WTC11 (cell line): ENCODE measurements around the gene U2AF2. TPM values are rescaled to one million over a fixed set of nuclear protein-coding genes. Genes with fewer than 3 reads are reported as not detected.

Experiments
- ATAC-seq: fragments of 200-7000 bp; cut with Tn5 transposase; 2 replicates; pipeline ENCODE4 v1.10.0; 2021; ENCODE audit warnings: mild to moderate bottlenecking, moderate library complexity
- CTCF ChIA-PET: fragments of 300-600 bp; sonication (Branson Sonifier 250); formaldehyde crosslinking; loops from one replicate; lab custom pipeline; 2021; ENCODE audit warnings: antibody characterized with exemption; lab: Charles Lee
- POLR2A ChIA-PET: fragments of 350-600 bp; sonication (Branson Sonifier 250); formaldehyde crosslinking; loops from one replicate; lab custom pipeline; 2021; ENCODE audit warnings: antibody characterized with exemption; lab: Charles Lee
- DNase-seq: peaks from one replicate; pipeline ENCODE4 v3.0.0; 2021; ENCODE audit warnings: low spot score
- H3K27ac Mint-ChIP-seq: 2 replicates; pipeline ENCODE4 v1.8.0; 2021; ENCODE audit warnings: mixed read lengths
- H3K27me3 Mint-ChIP-seq: 2 replicates; pipeline ENCODE4 v1.8.0; 2021; ENCODE audit warnings: low read depth, mild to moderate bottlenecking, moderate library complexity, mixed read lengths
- H3K36me3 Mint-ChIP-seq: 2 replicates; pipeline ENCODE4 v1.8.0; 2021; ENCODE audit warnings: mixed read lengths
- H3K4me1 Mint-ChIP-seq: 2 replicates; pipeline ENCODE4 v1.8.0; 2022; ENCODE audit warnings: mixed read lengths
- H3K4me3 Mint-ChIP-seq: 2 replicates; pipeline ENCODE4 v1.8.0; 2021; ENCODE audit warnings: mild to moderate bottlenecking, moderate library complexity, mixed read lengths
- H3K9me3 Mint-ChIP-seq: 2 replicates; pipeline ENCODE4 v1.8.0; 2021; ENCODE audit warnings: mixed read lengths
- ATF1 ChIP-seq: sonication (generic); formaldehyde crosslinking; IDR thresholded peaks from 2 replicates; pipeline ENCODE4 v1.8.1; 2023; ENCODE audit warnings: mild to moderate bottlenecking, moderate library complexity, missing genetic modification reagents
- CREB1 ChIP-seq: sonication (generic); formaldehyde crosslinking; IDR thresholded peaks from 2 replicates; pipeline ENCODE4 v1.8.0; 2023; ENCODE audit warnings: mild to moderate bottlenecking, missing genetic modification reagents
- ELF4 ChIP-seq: sonication (generic); formaldehyde crosslinking; IDR thresholded peaks from 2 replicates; pipeline ENCODE4 v1.8.1; 2022; ENCODE audit warnings: low read depth, mild to moderate bottlenecking, moderate library complexity, missing genetic modification reagents
- ETV6 ChIP-seq: sonication (generic); formaldehyde crosslinking; IDR thresholded peaks from 2 replicates; pipeline ENCODE4 v1.8.1; 2022; ENCODE audit warnings: mild to moderate bottlenecking, missing genetic modification reagents
- FOXJ3 ChIP-seq: sonication (generic); formaldehyde crosslinking; IDR thresholded peaks from 2 replicates; pipeline ENCODE4 v1.9.0; 2021; ENCODE audit warnings: missing genetic modification reagents, mild to moderate bottlenecking, borderline replicate concordance
- HMGA2 ChIP-seq: fragments of 250-450 bp; sonication (Bioruptor Pico); IDR thresholded peaks from 2 replicates; pipeline ENCODE4 v1.4.0; 2021; ENCODE audit warnings: mild to moderate bottlenecking, moderate library complexity
- IRF2 ChIP-seq: sonication (generic); formaldehyde crosslinking; IDR thresholded peaks from 2 replicates; pipeline ENCODE4 v1.8.0; 2022; ENCODE audit warnings: low read depth, missing genetic modification reagents, borderline replicate concordance
- NR2C2 ChIP-seq: sonication (generic); formaldehyde crosslinking; IDR thresholded peaks from 2 replicates; pipeline ENCODE4 v1.8.0; 2022; ENCODE audit warnings: mild to moderate bottlenecking, missing genetic modification reagents
- NR3C1 ChIP-seq: sonication (generic); formaldehyde crosslinking; conservative IDR thresholded peaks from 2 replicates; pipeline ENCODE4 v1.8.1; 2023; ENCODE audit warnings: low read depth, mild to moderate bottlenecking, missing genetic modification reagents
- OVOL2 ChIP-seq: fragments of 250-450 bp; sonication (Bioruptor Pico); IDR thresholded peaks from 2 replicates; pipeline ENCODE4 v1.9.0; 2021; ENCODE audit warnings: mild to moderate bottlenecking, borderline replicate concordance
- SMAD3 ChIP-seq: sonication (generic); formaldehyde crosslinking; IDR thresholded peaks from 2 replicates; pipeline ENCODE4 v1.8.0; 2022; ENCODE audit warnings: missing genetic modification reagents, mild to moderate bottlenecking, borderline replicate concordance
- TCF7 ChIP-seq: sonication (generic); formaldehyde crosslinking; IDR thresholded peaks from 2 replicates; pipeline ENCODE4 v1.8.0; 2022; ENCODE audit warnings: mild to moderate bottlenecking, low read depth, missing genetic modification reagents, moderate library complexity
- TEAD1 ChIP-seq: sonication (generic); formaldehyde crosslinking; IDR thresholded peaks from 2 replicates; pipeline ENCODE4 v1.8.0; 2022; ENCODE audit warnings: mild to moderate bottlenecking, missing genetic modification reagents
- TP53 ChIP-seq: sonication (generic); formaldehyde crosslinking; IDR thresholded peaks from 2 replicates; pipeline ENCODE4 v1.8.1; 2023; ENCODE audit warnings: mild to moderate bottlenecking, missing genetic modification reagents
- ZNF121 ChIP-seq: sonication (generic); formaldehyde crosslinking; IDR thresholded peaks from 2 replicates; pipeline ENCODE4 v1.8.0; 2023; ENCODE audit warnings: missing genetic modification reagents
- ZNF671 ChIP-seq: fragments of 250-450 bp; sonication (Bioruptor Pico); IDR thresholded peaks from 2 replicates; pipeline ENCODE4 v1.8.0; 2021; ENCODE audit warnings: mild to moderate bottlenecking
- total RNA-seq: library from RNA; stranded (reverse); gene quantifications from 3 replicates; pipeline ENCODE4 v1.2.3, GENCODE V29; 2021
- TF ChIP-seq, protein P1 (sequence below): sonication (generic); formaldehyde crosslinking; conservative IDR thresholded peaks from 2 replicates; pipeline ENCODE4 v1.8.1; 2022; ENCODE audit warnings: mild to moderate bottlenecking, missing genetic modification reagents
- TF ChIP-seq, protein P2 (sequence below): fragments of 250-450 bp; sonication (Bioruptor Pico); IDR thresholded peaks from 2 replicates; pipeline ENCODE4 v1.9.0; 2021; ENCODE audit warnings: moderate library complexity, mild to moderate bottlenecking, inconsistent platforms, borderline replicate concordance
- TF ChIP-seq, protein P3 (sequence below): sonication (generic); formaldehyde crosslinking; IDR thresholded peaks from 2 replicates; pipeline ENCODE4 v1.8.1; 2023; ENCODE audit warnings: mild to moderate bottlenecking, missing genetic modification reagents, moderate library complexity
- TF ChIP-seq, protein P4 (sequence below): sonication (generic); formaldehyde crosslinking; IDR thresholded peaks from 2 replicates; pipeline ENCODE4 v1.8.0; 2023; ENCODE audit warnings: missing genetic modification reagents
- TF ChIP-seq, protein P5 (sequence below): sonication (generic); formaldehyde crosslinking; IDR thresholded peaks from 2 replicates; pipeline ENCODE4 v1.8.1; 2022; ENCODE audit warnings: missing genetic modification reagents, borderline replicate concordance
- TF ChIP-seq, protein P6 (sequence below): fragments of 250-450 bp; sonication (Bioruptor Pico); IDR thresholded peaks from 2 replicates; pipeline ENCODE4 v1.9.0; 2021; ENCODE audit warnings: mild to moderate bottlenecking

The U2AF2 gene
- total RNA-seq, 1 experiment from 2014 or later: 302 TPM

DNA sequence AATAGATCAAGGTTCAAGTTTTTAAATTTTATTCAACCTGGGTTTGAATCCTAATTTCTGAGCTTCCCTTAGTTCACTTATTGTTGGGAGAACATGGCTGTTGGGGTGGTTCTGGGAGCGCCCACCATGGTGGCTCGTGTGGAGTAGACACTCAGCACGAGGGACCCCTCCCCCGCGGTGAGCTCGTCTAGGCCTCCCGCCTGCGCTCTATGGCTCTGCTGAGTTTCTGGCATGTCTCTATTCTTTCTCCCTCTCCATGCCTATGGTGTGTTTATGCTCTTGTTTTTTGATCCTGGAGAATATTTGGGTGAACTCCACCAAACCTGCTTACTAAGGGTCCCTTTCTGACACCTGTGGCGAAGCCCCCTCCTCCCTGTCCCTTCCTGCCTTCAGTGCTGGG is 18.6 kb downstream of the U2AF2 start:
- peaks cover 38% of the 10 kb centered on the region for H3K36me3 Mint-ChIP-seq
- H3K4me3 Mint-ChIP-seq: peak overlapping the region; percentile 49
- ATAC-seq: no peak
- H3K4me1 Mint-ChIP-seq: peaks cover 47% of the 10 kb centered on the region
- peak overlapping the region; percentile 85 for H3K27ac Mint-ChIP-seq
- TF ChIP-seq OVOL2: no peak
- no peak for TF ChIP-seq ATF1 (CRISPR knock-in tag)
- TF ChIP-seq FOXJ3: no peak
- TF ChIP-seq TEAD1 (CRISPR knock-in tag): no peak
- TF ChIP-seq ZNF121 (CRISPR knock-in tag): no peak
- TF ChIP-seq CREB1: no peak
- TF ChIP-seq ETV6 (CRISPR knock-in tag): no peak
- no peak for TF ChIP-seq IRF2
- no peak for TF ChIP-seq ZNF671
- TF ChIP-seq NR2C2 (CRISPR knock-in tag): no peak
- TF ChIP-seq, protein P1, sequence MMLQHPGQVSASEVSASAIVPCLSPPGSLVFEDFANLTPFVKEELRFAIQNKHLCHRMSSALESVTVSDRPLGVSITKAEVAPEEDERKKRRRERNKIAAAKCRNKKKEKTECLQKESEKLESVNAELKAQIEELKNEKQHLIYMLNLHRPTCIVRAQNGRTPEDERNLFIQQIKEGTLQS: no peak
- no peak for TF ChIP-seq SMAD3
- CTCF ChIA-PET: interaction anchor here (0.8 to 1.7 kb wide), 4 partner anchors 19 to 49 kb away, joined by 3 to 8 read pairs (median 4); partner anchors contain the start of genes U2AF2 and ZNF784
- DNase-seq: no peak
- POLR2A ChIA-PET: no interaction called here
- no peaks in the 10 kb centered on the region for H3K9me3 Mint-ChIP-seq
- no peaks in the 10 kb centered on the region for H3K27me3 Mint-ChIP-seq

DNA sequence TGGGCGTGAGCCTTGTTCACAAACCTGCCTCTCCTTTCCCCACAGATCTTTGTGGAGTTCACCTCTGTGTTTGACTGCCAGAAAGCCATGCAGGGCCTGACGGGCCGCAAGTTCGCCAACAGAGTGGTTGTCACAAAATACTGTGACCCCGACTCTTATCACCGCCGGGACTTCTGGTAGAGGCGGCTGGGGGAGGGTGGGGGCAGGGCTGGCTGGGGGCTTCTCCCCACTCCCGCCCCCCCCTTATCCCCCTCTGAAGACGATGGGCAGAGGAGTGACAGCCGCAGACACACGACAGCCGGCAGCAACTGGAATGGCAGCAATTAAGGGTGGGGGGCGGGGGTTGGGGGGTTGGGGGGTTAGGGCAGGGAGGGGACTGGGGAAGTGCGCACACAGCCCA is 19.1 kb downstream of the U2AF2 start:
- Mint-ChIP-seq H3K27ac (peak overlapping the region; percentile 85), H3K4me1 (peaks cover 47% of the 10 kb centered on the region), H3K9me3 (no peaks in the 10 kb centered on the region), H3K36me3 (peaks cover 43% of the 10 kb centered on the region), H3K4me3 (peak overlapping the region; percentile 49), H3K27me3 (no peaks in the 10 kb centered on the region)
- POLR2A ChIA-PET: no interaction called here
- CTCF ChIA-PET: interaction anchor here (0.8 to 1.7 kb wide), 4 partner anchors 19 to 49 kb away, joined by 3 to 8 read pairs (median 4); partner anchors contain the start of genes U2AF2 and ZNF784
- TF ChIP-seq HMGA2 (no peak), NR3C1 (CRISPR knock-in tag) (no peak), ELF4 (no peak), TCF7 (no peak)
- TF ChIP-seq, protein P2, sequence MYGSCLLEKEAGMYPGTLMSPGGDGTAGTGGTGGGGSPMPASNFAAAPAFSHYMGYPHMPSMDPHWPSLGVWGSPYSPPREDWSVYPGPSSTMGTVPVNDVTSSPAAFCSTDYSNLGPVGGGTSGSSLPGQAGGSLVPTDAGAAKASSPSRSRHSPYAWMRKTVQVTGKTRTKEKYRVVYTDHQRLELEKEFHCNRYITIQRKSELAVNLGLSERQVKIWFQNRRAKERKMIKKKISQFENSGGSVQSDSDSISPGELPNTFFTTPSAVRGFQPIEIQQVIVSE (CRISPR knock-in tag): no peak
- TF ChIP-seq, protein P3, sequence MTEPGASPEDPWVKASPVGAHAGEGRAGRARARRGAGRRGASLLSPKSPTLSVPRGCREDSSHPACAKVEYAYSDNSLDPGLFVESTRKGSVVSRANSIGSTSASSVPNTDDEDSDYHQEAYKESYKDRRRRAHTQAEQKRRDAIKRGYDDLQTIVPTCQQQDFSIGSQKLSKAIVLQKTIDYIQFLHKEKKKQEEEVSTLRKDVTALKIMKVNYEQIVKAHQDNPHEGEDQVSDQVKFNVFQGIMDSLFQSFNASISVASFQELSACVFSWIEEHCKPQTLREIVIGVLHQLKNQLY (CRISPR knock-in tag): no peak
- TF ChIP-seq, protein P4, sequence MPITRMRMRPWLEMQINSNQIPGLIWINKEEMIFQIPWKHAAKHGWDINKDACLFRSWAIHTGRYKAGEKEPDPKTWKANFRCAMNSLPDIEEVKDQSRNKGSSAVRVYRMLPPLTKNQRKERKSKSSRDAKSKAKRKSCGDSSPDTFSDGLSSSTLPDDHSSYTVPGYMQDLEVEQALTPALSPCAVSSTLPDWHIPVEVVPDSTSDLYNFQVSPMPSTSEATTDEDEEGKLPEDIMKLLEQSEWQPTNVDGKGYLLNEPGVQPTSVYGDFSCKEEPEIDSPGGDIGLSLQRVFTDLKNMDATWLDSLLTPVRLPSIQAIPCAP (CRISPR knock-in tag): no peak
- DNase-seq (no peak), ATAC-seq (no peak)

DNA sequence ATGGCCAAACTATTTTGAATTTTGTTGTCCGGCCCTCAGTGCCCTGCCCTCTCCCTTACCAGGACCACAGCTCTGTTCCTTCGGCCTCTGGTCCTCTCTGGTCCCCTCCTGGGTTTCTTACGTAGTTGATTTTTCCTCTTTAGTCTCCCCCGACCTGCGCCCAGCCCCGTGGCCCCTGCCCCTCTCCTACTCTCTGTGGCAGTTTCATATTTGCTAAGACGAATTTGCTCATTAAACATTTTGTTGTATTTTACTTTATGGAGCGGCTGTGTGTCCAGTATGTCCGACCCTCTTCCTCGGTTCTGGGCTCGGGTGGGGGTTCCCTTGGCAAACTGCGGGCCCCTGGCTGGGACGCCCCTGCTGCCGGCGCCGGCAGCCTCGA is 19.6 kb downstream of the U2AF2 start:
- DNase-seq (no peak), ATAC-seq (peak; percentile 3; the same call in 1 of the 2 replicates)
- ChIA-PET CTCF (interaction anchor here (0.9 to 1.7 kb wide), 3 partner anchors 20 to 50 kb away, joined by 4 to 8 read pairs (median 5); partner anchors contain the start of genes U2AF2 and ZNF784), POLR2A (no interaction called here)
- Mint-ChIP-seq H3K9me3 (no peaks in the 10 kb centered on the region), H3K4me3 (peak overlapping the region; percentile 71), H3K27ac (peak overlapping the region; percentile 89), H3K27me3 (no peaks in the 10 kb centered on the region), H3K36me3 (peaks cover 44% of the 10 kb centered on the region), H3K4me1 (peaks cover 47% of the 10 kb centered on the region)
- TF ChIP-seq, protein P5, sequence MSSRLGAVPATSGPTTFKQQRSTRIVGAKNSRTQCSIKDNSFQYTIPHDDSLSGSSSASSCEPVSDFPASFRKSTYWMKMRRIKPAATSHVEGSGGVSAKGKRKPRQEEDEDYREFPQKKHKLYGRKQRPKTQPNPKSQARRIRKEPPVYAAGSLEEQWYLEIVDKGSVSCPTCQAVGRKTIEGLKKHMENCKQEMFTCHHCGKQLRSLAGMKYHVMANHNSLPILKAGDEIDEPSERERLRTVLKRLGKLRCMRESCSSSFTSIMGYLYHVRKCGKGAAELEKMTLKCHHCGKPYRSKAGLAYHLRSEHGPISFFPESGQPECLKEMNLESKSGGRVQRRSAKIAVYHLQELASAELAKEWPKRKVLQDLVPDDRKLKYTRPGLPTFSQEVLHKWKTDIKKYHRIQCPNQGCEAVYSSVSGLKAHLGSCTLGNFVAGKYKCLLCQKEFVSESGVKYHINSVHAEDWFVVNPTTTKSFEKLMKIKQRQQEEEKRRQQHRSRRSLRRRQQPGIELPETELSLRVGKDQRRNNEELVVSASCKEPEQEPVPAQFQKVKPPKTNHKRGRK (CRISPR knock-in tag): no peak
- TF ChIP-seq, protein P6, sequence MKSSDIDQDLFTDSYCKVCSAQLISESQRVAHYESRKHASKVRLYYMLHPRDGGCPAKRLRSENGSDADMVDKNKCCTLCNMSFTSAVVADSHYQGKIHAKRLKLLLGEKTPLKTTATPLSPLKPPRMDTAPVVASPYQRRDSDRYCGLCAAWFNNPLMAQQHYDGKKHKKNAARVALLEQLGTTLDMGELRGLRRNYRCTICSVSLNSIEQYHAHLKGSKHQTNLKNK (CRISPR knock-in tag): no peak
- TF ChIP-seq TP53: no peak
